ENCODE results near the gene SLC45A2.
A peak's percentile ranks its signal among the peaks of the same experiment; 100 is the strongest.

Gene SLC45A2

DNA sequence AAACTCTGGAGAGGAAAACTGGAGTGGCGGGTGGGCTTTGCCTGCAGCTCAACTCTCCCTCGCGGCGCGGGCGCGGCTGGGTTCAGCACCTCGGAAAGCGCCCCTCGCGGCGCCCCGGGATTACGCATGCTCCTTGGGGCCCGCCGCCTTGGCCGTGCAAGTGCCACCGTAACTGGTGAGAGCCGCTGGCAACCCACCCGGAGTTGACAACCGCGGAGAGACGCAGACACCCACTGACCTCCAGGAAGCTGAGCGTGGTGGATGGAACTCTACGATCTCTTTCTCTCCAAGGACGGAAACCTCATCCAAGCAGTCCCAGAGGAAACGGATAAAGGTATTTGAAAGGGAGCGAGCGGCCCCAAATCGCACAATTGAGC lies 48.5 kb downstream of the SLC45A2 start:
- TF ChIP-seq, protein P1, sequence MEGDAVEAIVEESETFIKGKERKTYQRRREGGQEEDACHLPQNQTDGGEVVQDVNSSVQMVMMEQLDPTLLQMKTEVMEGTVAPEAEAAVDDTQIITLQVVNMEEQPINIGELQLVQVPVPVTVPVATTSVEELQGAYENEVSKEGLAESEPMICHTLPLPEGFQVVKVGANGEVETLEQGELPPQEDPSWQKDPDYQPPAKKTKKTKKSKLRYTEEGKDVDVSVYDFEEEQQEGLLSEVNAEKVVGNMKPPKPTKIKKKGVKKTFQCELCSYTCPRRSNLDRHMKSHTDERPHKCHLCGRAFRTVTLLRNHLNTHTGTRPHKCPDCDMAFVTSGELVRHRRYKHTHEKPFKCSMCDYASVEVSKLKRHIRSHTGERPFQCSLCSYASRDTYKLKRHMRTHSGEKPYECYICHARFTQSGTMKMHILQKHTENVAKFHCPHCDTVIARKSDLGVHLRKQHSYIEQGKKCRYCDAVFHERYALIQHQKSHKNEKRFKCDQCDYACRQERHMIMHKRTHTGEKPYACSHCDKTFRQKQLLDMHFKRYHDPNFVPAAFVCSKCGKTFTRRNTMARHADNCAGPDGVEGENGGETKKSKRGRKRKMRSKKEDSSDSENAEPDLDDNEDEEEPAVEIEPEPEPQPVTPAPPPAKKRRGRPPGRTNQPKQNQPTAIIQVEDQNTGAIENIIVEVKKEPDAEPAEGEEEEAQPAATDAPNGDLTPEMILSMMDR (IDR thresholded peaks at IDR 0.05; ENCODE audit: low read depth, low read length), result peak; percentile 13
- in situ Hi-C loops (cut with HindIII; ENCODE audit: low sequenced_read_pairs), result no loop called here
- H3K4me3 ChIP-seq (ENCODE audit: low read depth, low read length), result peak overlapping the region; percentile 46
- DNase-seq (ENCODE audit: low read depth, low spot score), result peak; percentile 71

- TF ChIP-seq, protein P1 (IDR thresholded peaks at IDR 0.05; ENCODE audit: low read depth, low read length), result no peak
- in situ Hi-C loops (cut with HindIII; ENCODE audit: low sequenced_read_pairs), result no loop called here
- H3K4me3 ChIP-seq (ENCODE audit: low read depth, low read length), result no peak overlapping the region
- peak; percentile 26 for DNase-seq (ENCODE audit: low read depth, low spot score)
Measured at GRCh38 chr5:33934176-33934575, 50.3 kb downstream of the SLC45A2 start.

- H3K4me3 ChIP-seq (ENCODE audit: low read depth, low read length), result no peak overlapping the region
- in situ Hi-C loops (cut with HindIII; ENCODE audit: low sequenced_read_pairs), result no loop called here
- TF ChIP-seq, protein P1 (IDR thresholded peaks at IDR 0.05; ENCODE audit: low read depth, low read length), result no peak
- no peak for DNase-seq (ENCODE audit: low read depth, low spot score)
Measured at GRCh38 chr5:33933723-33934169, 50.7 kb downstream of the SLC45A2 start.

- TF ChIP-seq, protein P1 (IDR thresholded peaks at IDR 0.05; ENCODE audit: low read depth, low read length), result no peak
- in situ Hi-C loops (cut with HindIII; ENCODE audit: low sequenced_read_pairs), result no loop called here
- no peak for DNase-seq (ENCODE audit: low read depth, low spot score)
- H3K4me3 ChIP-seq (ENCODE audit: low read depth, low read length), result no peak overlapping the region
Measured at GRCh38 chr5:33931136-33931535, 53.4 kb downstream of the SLC45A2 start.

DNA sequence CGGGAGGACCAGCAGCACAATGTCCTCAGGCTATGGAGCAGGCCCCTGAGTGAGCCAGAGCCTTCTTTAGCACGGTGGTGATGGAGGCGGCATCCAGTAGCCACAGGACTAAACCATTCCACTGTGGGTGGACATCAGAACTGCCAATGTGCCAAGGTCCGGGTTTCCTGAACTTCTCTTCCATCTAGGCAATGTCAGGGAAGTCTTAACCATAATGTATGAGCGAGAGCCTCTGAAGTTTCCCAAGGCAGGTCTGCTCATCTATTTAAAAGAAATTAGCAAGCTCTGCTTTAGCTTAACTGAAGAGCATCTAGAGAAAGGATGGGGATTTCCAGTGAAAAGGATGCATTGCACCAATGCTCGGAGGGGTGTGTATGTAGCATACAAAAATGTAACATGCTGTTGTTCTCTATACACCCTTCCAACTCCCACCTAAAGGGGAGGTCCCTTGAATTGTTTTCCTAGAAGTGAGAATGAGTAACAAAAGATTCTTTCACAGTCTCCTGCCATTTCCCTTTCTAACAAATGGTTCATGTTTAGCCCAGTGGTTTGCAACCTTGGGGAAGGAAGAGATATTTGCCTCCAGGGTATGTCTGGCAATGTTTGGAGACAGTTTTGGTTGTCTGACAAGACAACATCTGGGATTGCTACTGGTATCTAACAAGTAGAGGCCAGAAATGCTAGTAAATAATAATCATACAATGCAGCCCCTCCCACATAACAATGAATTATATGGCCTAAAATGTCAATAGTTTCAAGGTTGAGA lies 54.4 kb downstream of the SLC45A2 start:
- no peak for DNase-seq (ENCODE audit: low read depth, low spot score)
- TF ChIP-seq, protein P1 (IDR thresholded peaks at IDR 0.05; ENCODE audit: low read depth, low read length), result no peak
- H3K4me3 ChIP-seq (ENCODE audit: low read depth, low read length), result no peak overlapping the region
- in situ Hi-C loops (cut with HindIII; ENCODE audit: low sequenced_read_pairs), result no loop called here

- no peak for DNase-seq (ENCODE audit: low read depth, low spot score)
- in situ Hi-C loops (cut with HindIII; ENCODE audit: low sequenced_read_pairs), result no loop called here
- TF ChIP-seq, protein P1 (IDR thresholded peaks at IDR 0.05; ENCODE audit: low read depth, low read length), result no peak
- H3K4me3 ChIP-seq (ENCODE audit: low read depth, low read length), result no peak overlapping the region
Measured at GRCh38 chr5:33928283-33928682, 56.2 kb downstream of the SLC45A2 start.
